IPS DF 6.9 (cell line): ENCODE data around the gene KRT85.
A peak's percentile ranks its signal among the peaks of the same experiment; 100 is the strongest.

Experiments
- DNase-seq: peaks from one replicate; pipeline ENCODE4 v3.0.0-alpha.2; 2013; ENCODE audit warnings: low read depth, low spot score
- H3K27ac ChIP-seq: one replicate; pipeline ENCODE4 v1.5.1; 2013; ENCODE audit warnings: low read length, control low read depth
- H3K27me3 ChIP-seq: 2 replicates; pipeline ENCODE4 v1.6.1; 2013; ENCODE audit warnings: mild to moderate bottlenecking, low read length; ENCODE audit not compliant: control insufficient read depth, insufficient read depth
- H3K36me3 ChIP-seq: 2 replicates; pipeline ENCODE4 v1.6.1; 2013; ENCODE audit warnings: low read length; ENCODE audit not compliant: control insufficient read depth, insufficient read depth
- H3K4me1 ChIP-seq: 2 replicates; pipeline ENCODE4 v1.6.1; 2013; ENCODE audit warnings: low read length; ENCODE audit not compliant: control insufficient read depth, insufficient read depth
- H3K4me3 ChIP-seq: 2 replicates; pipeline ENCODE4 v1.5.1; 2013; ENCODE audit warnings: mild to moderate bottlenecking, low read length
- H3K9me3 ChIP-seq: 2 replicates; pipeline ENCODE4 v1.6.1; 2013; ENCODE audit warnings: low read length, inconsistent platforms; ENCODE audit not compliant: control insufficient read depth, insufficient read depth
- WGBS: extraction: QIAGEN DNeasy Blood & Tissue Kit; methylation state at CpG from one replicate; pipeline ENCODE4 v1.1.7; 2013; ENCODE audit warnings: mixed read lengths, missing lambda C conversion rate; ENCODE audit not compliant: insufficient read length, insufficient coverage; 5-methylcytosine and 5-hydroxymethylcytosine counted together

The KRT85 gene

GRCh38 chr12:52394836-52395405 lies 27.6 kb upstream of the KRT85 start:
- Histone ChIP-seq H3K27me3 (no peaks in the 10 kb centered on the region), H3K4me3 (no peak overlapping the region; the same call in 1 of the 2 replicates), H3K36me3 (no peaks in the 10 kb centered on the region), H3K9me3 (no peaks in the 10 kb centered on the region), H3K27ac (no peak overlapping the region), H3K4me1 (no peaks in the 10 kb centered on the region; the same call in 1 of the 2 replicates)
- no peak for DNase-seq
- WGBS, result no CpG with 5 or more reads among the region's 13 CpGs

GRCh38 chr12:52392465-52393007 lies 25.3 kb upstream of the KRT85 start:
- WGBS, result no CpG with 5 or more reads among the region's 7 CpGs

GRCh38 chr12:52391618-52392002 lies 24.3 kb upstream of the KRT85 start:
- no CpG with 5 or more reads among the region's 4 CpGs for WGBS
- Histone ChIP-seq H3K36me3 (no peaks in the 10 kb centered on the region), H3K4me3 (no peak overlapping the region), H3K27ac (no peak overlapping the region), H3K9me3 (no peaks in the 10 kb centered on the region), H3K27me3 (no peaks in the 10 kb centered on the region), H3K4me1 (no peaks in the 10 kb centered on the region)
- DNase-seq, result no peak

More at GRCh38 chr12:52392465-52393007, 25.3 kb upstream of the KRT85 start:
- H3K27me3 ChIP-seq, result no peaks in the 10 kb centered on the region
- no peaks in the 10 kb centered on the region for H3K9me3 ChIP-seq
- no peak overlapping the region for H3K4me3 ChIP-seq
- DNase-seq, result no peak
- H3K4me1 ChIP-seq, result no peaks in the 10 kb centered on the region
- no peak overlapping the region for H3K27ac ChIP-seq
- no peaks in the 10 kb centered on the region for H3K36me3 ChIP-seq

- no peaks in the 10 kb centered on the region for H3K27me3 ChIP-seq
- H3K9me3 ChIP-seq, result no peaks in the 10 kb centered on the region
- H3K4me1 ChIP-seq, result no peaks in the 10 kb centered on the region
- H3K4me3 ChIP-seq, result no peak overlapping the region
- peak; percentile 20 for DNase-seq
- no peak overlapping the region for H3K27ac ChIP-seq
- H3K36me3 ChIP-seq, result no peaks in the 10 kb centered on the region
- WGBS, result no CpG with 5 or more reads among the region's 11 CpGs
These were observed 23.7 kb upstream of the KRT85 start for GRCh38 chr12:52390739-52391617.

- Histone ChIP-seq H3K27me3 (no peaks in the 10 kb centered on the region), H3K4me1 (no peaks in the 10 kb centered on the region), H3K4me3 (no peak overlapping the region; the same call in 1 of the 2 replicates), H3K9me3 (no peaks in the 10 kb centered on the region), H3K36me3 (no peaks in the 10 kb centered on the region), H3K27ac (no peak overlapping the region)
- no peak for DNase-seq
- WGBS, result no CpG with 5 or more reads among the region's 9 CpGs
These were observed 22.3 kb upstream of the KRT85 start for GRCh38 chr12:52389313-52390207.

- Histone ChIP-seq H3K27me3 (no peaks in the 10 kb centered on the region), H3K9me3 (no peaks in the 10 kb centered on the region), H3K4me1 (no peaks in the 10 kb centered on the region), H3K4me3 (no peak overlapping the region), H3K27ac (no peak overlapping the region), H3K36me3 (no peaks in the 10 kb centered on the region)
- DNase-seq, result no peak
- WGBS, result no CpG with 5 or more reads among the region's 2 CpGs
These were observed 20.6 kb upstream of the KRT85 start for GRCh38 chr12:52387859-52388258.

- H3K27me3 ChIP-seq, result no peaks in the 10 kb centered on the region
- H3K9me3 ChIP-seq, result no peaks in the 10 kb centered on the region
- H3K27ac ChIP-seq, result no peak within 1 kb of the TSS
- no peaks in the 10 kb centered on the region for H3K4me1 ChIP-seq
- no peaks in the 10 kb centered on the region for H3K36me3 ChIP-seq
- no peak for DNase-seq
- H3K4me3 ChIP-seq, result no peak within 1 kb of the TSS
- WGBS, result no CpG with 5 or more reads among the region's 11 CpGs
These were observed 18.0 kb upstream of the KRT85 start, which contains the start of gene KRT84 for GRCh38 chr12:52385226-52385702. TSS of gene KRT84 (minus strand) at chr12:52385652. CDS start at chr12:52385585, 67 bp downstream.

GRCh38 chr12:52383331-52383730 lies 16.1 kb upstream of the KRT85 start:
- H3K4me3 ChIP-seq, result no peak overlapping the region
- no peaks in the 10 kb centered on the region for H3K9me3 ChIP-seq
- H3K36me3 ChIP-seq, result no peaks in the 10 kb centered on the region
- no peaks in the 10 kb centered on the region for H3K4me1 ChIP-seq
- H3K27me3 ChIP-seq, result no peaks in the 10 kb centered on the region
- no peak for DNase-seq
- H3K27ac ChIP-seq, result no peak overlapping the region
- no CpG with 5 or more reads among the region's 3 CpGs for WGBS

- no peaks in the 10 kb centered on the region for H3K27me3 ChIP-seq
- no CpG with 5 or more reads among the region's 2 CpGs for WGBS
These were observed 15.6 kb upstream of the KRT85 start for GRCh38 chr12:52382854-52383253.

GRCh38 chr12:52381206-52381605 lies 13.9 kb upstream of the KRT85 start:
- Histone ChIP-seq H3K4me3 (no peak overlapping the region), H3K27me3 (no peaks in the 10 kb centered on the region), H3K4me1 (no peaks in the 10 kb centered on the region; the same call in 1 of the 2 replicates), H3K36me3 (no peaks in the 10 kb centered on the region), H3K27ac (no peak overlapping the region), H3K9me3 (no peaks in the 10 kb centered on the region)
- WGBS, result no CpG with 5 or more reads among the region's 8 CpGs
- no peak for DNase-seq

More at GRCh38 chr12:52382854-52383253, 15.6 kb upstream of the KRT85 start:
- no peak overlapping the region for H3K4me3 ChIP-seq
- H3K27ac ChIP-seq, result no peak overlapping the region
- no peaks in the 10 kb centered on the region; the same call in 1 of the 2 replicates for H3K4me1 ChIP-seq
- no peaks in the 10 kb centered on the region for H3K9me3 ChIP-seq
- DNase-seq, result no peak
- H3K36me3 ChIP-seq, result no peaks in the 10 kb centered on the region
